ENCODE data around the gene PSMD9.

The PSMD9 gene

DNA sequence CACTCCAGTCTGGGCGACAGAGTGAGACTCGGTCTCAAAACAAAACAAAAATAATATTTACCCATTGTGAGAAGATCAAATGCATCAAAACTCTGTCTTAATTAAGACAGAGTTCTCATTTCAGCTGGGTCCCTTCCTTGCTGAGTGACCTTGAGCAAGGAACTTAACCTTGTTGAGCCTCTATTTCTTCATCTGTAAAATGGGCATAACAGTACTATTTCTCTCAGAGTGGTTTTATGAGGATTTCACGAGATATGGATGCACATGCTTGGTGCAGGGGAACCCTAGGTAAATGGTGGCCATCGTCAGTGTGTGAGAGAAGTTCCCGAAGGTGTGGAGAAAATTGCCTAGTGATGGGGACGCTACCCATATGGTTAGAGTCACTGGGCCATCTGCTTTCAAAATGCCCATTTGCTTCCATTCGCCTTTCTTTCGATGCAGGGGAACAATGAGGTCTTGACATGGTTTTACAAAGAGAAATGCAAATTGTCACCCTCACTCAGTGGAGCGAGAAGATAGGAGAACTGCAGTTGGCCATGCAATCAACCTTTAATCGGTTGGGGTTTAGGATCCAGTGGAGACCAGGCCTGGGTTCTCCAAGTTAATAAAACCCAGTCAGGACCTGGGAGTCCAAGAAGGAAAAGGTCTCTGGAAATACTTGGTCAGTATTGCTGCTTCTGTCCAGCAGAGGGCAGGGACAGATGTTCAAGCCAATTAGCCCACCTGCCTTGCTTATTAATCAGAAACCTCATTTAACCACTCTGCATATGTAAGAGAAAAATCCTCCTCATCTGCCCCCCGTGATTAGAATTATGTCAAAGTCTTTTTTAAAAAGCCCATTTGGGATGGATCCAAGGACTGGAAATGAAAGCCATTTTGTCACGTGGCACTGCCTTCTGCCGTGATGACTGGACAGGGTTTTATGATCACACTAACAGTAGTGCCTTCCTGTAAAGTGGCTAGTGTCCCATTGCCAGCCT is 67.0 kb downstream of the PSMD9 start:
- DNase-seq (ENCODE audit: low read depth) = no peak

GRCh38 chr12:121957861-121958515 is 69.4 kb downstream of the PSMD9 start:
- DNase-seq (ENCODE audit: low read depth) = no peak

- no peak for DNase-seq (ENCODE audit: low read depth)
Measured at GRCh38 chr12:121958541-121959240, 70.1 kb downstream of the PSMD9 start.

- no peak for DNase-seq (ENCODE audit: low read depth)
Measured at GRCh38 chr12:121960541-121960940, 72.0 kb downstream of the PSMD9 start.

- DNase-seq (ENCODE audit: low read depth) = no peak
Measured at GRCh38 chr12:121961195-121961879, 72.7 kb downstream of the PSMD9 start.

DNA sequence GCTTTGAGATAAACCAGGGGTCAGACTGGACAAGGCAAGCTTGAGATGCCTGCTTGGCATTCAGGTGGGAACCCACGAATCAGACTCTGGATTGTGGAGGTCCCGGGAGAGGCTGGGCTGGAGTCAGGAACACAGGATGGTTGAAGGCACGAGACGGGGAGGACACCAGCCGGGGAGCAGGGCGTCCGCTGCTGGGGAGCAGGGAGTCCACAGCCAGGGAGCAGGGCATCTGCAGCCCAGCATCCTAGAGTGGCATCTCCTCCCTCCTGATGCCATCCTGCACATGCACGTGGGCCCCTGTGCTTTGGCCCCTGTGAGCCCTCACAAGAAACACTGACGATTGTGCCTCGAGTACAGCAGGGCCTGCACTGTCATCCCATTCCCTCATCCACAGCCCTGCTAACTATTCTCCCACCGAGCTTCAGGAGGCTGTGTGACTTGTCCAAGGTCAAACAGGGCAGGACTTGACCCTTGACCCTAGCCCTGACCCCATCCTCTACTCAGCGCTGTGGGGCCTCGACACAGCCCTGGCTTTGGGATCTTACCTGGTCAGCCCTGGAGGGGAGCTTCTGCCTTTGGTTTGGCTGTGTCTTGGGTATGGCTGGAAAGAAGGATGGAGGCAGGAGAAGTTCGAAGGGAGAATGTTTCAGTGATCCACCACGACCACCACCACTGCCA is 74.9 kb downstream of the PSMD9 start:
- no peak for DNase-seq (ENCODE audit: low read depth)

GRCh38 chr12:121964813-121965643 is 76.4 kb downstream of the PSMD9 start:
- DNase-seq (ENCODE audit: low read depth) = no peak

GRCh38 chr12:121966959-121967358 is 78.4 kb downstream of the PSMD9 start:
- no peak for DNase-seq (ENCODE audit: low read depth)

Data from stimulated activated CD4-positive, alpha-beta T cell treated with anti-CD3 and anti-CD28 coated beads, Interleukin-2, amount 100 ng/mL, for 4 hours (primary cell).